GM11168 (cell line): ENCODE data around the gene SYPL1.
"Not testable (repeated sequence)": the region's sequence is repeated elsewhere in the genome, so short reads cannot be mapped to it uniquely, and the experiment has no call there.

Experiments
- in situ Hi-C: fragments of 300-500 bp; cut with MboI; formaldehyde crosslinking; loops from one replicate; pipeline ENCODE4 v1.12.0; 2022; ENCODE audit warnings: low sequenced_read_pairs; ENCODE audit not compliant: unreplicated experiment

The SYPL1 gene

GRCh38 chr7:106112118-106112971, at the start of gene SYPL1:
Gene SYPL1 (minus strand): TSS chr7:106112312. CDS start chr7:106112208, 104 bp downstream.
- in situ Hi-C loops: no loop called here

GRCh38 chr7:106155027-106155426, 42.9 kb upstream of the SYPL1 start:
- in situ Hi-C loops: loop anchor here (10.0 kb wide), 1 partner anchor 390 kb away; no protein-coding TSS in a partner anchor

GRCh38 chr7:106153891-106154449, 41.9 kb upstream of the SYPL1 start:
- in situ Hi-C loops: loop anchor here (5.0 to 10.0 kb wide), 2 partner anchors 92 to 389 kb away; no protein-coding TSS in a partner anchor

- in situ Hi-C loops: loop anchor here (5.0 to 10.0 kb wide), 2 partner anchors 90 to 387 kb away; no protein-coding TSS in a partner anchor
These were observed 40.2 kb upstream of the SYPL1 start for GRCh38 chr7:106152313-106152665.

- in situ Hi-C loops: loop anchor here (5.0 to 10.0 kb wide), 2 partner anchors 89 to 387 kb away; no protein-coding TSS in a partner anchor
These were observed 39.6 kb upstream of the SYPL1 start for GRCh38 chr7:106151459-106152312.

GRCh38 chr7:106143711-106144337, 31.7 kb upstream of the SYPL1 start:
- in situ Hi-C loops: no loop called here

- in situ Hi-C loops: no loop called here
These were observed 30.0 kb upstream of the SYPL1 start for GRCh38 chr7:106142136-106142535.

GRCh38 chr7:106140406-106141173, 28.5 kb upstream of the SYPL1 start:
- in situ Hi-C loops: no loop called here

GRCh38 chr7:106139265-106140251, 27.4 kb upstream of the SYPL1 start:
- in situ Hi-C loops: no loop called here

- in situ Hi-C loops: no loop called here
These were observed 26.7 kb upstream of the SYPL1 start for GRCh38 chr7:106138776-106139175.

GRCh38 chr7:106138181-106138580, 26.1 kb upstream of the SYPL1 start:
- in situ Hi-C loops: not testable (repeated sequence)

GRCh38 chr7:106134241-106134640, 22.1 kb upstream of the SYPL1 start:
- in situ Hi-C loops: no loop called here

- in situ Hi-C loops: no loop called here
These were observed 17.2 kb upstream of the SYPL1 start for GRCh38 chr7:106129291-106129690.

- in situ Hi-C loops: no loop called here
These were observed 16.7 kb upstream of the SYPL1 start for GRCh38 chr7:106128836-106129235.

- in situ Hi-C loops: no loop called here
These were observed 16.1 kb upstream of the SYPL1 start for GRCh38 chr7:106127984-106128780.

- in situ Hi-C loops: no loop called here
These were observed 14.2 kb upstream of the SYPL1 start for GRCh38 chr7:106126170-106126938.

- in situ Hi-C loops: no loop called here
These were observed 13.3 kb upstream of the SYPL1 start for GRCh38 chr7:106125417-106125816.
